C1 segment of cervical spinal cord (tissue), 14 donors: ENCODE data around the gene NPM3.

ENCODE experiments used
- DNase-seq, 14 donors: peaks; one replicate each; lab custom pipeline; 2025; lab: John Stamatoyannopoulos, UW

Gene NPM3

GRCh38 chr10:101759309-101760247, 23.7 kb downstream of the NPM3 start:
- DNase-seq = no peak

GRCh38 chr10:101758858-101759257, 24.4 kb downstream of the NPM3 start:
- DNase-seq = no peak

- DNase-seq = no peak
These were observed 31.0 kb downstream of the NPM3 start for GRCh38 chr10:101752241-101752640.

- DNase-seq = peak in 1 of 14 donors; percentile 9
These were observed 33.9 kb downstream of the NPM3 start for GRCh38 chr10:101749047-101750016.

GRCh38 chr10:101748496-101748895, 34.8 kb downstream of the NPM3 start:
- DNase-seq = no peak

- no peak for DNase-seq
These were observed 38.1 kb downstream of the NPM3 start for GRCh38 chr10:101745074-101745696.

- no peak for DNase-seq
These were observed 39.0 kb downstream of the NPM3 start for GRCh38 chr10:101744267-101744666.

- DNase-seq = no peak
These were observed 41.3 kb downstream of the NPM3 start for GRCh38 chr10:101741938-101742337.

GRCh38 chr10:101736666-101737065, 46.6 kb downstream of the NPM3 start:
- no peak for DNase-seq

GRCh38 chr10:101732096-101732495, 51.1 kb downstream of the NPM3 start:
- DNase-seq = no peak
